SK-N-MC (cell line): ENCODE measurements around the gene ARHGAP24.

Experiments used
- DNase-seq: peaks from one replicate; pipeline ENCODE4 v3.0.0-alpha.2; 2011; ENCODE audit warnings: low read depth, low spot score
- H3K27ac ChIP-seq: fragments of 200-600 bp; sonication (generic); 2 replicates; pipeline ENCODE4 v1.5.1; 2016; ENCODE audit warnings: mixed run types
- H3K36me3 ChIP-seq: fragments of 200-600 bp; sonication (generic); 2 replicates; pipeline ENCODE4 v1.6.1; 2017; ENCODE audit warnings: antibody characterized with exemption, low read length, mixed read lengths; ENCODE audit not compliant: insufficient read depth
- H3K4me3 ChIP-seq: fragments of 200-600 bp; sonication (generic); 2 replicates; pipeline ENCODE4 v1.5.1; 2016
- H3K9ac ChIP-seq: fragments of 200-600 bp; sonication (generic); 2 replicates; pipeline ENCODE4 v1.8.0; 2017; ENCODE audit warnings: mixed run types, mixed read lengths; ENCODE audit not compliant: insufficient read length
- H3K9me3 ChIP-seq: fragments of 200-600 bp; sonication (generic); 2 replicates; pipeline ENCODE4 v1.6.1; 2017; ENCODE audit warnings: low read depth, mild to moderate bottlenecking, antibody characterized with exemption, low read length, moderate library complexity, mixed read lengths
- EZH2 ChIP-seq: fragments of 200-600 bp; sonication (generic); IDR thresholded peaks from one replicate; pipeline ENCODE4 v1.6.1; 2017; ENCODE audit warnings: antibody characterized with exemption
- FOXP2 ChIP-seq: optimal IDR thresholded peaks from 2 replicates; pipeline ENCODE3; 2011; ENCODE audit warnings: mild to moderate bottlenecking, moderate library complexity; ENCODE audit not compliant: insufficient read depth; ENCODE audit errors: extremely low read length, control extremely low read depth
- POLR2AphosphoS5 ChIP-seq: IDR thresholded peaks from 2 replicates; pipeline ENCODE4 v1.6.1; 2012; ENCODE audit warnings: mild to moderate bottlenecking, low read depth, low read length, borderline replicate concordance

The ARHGAP24 gene

DNA sequence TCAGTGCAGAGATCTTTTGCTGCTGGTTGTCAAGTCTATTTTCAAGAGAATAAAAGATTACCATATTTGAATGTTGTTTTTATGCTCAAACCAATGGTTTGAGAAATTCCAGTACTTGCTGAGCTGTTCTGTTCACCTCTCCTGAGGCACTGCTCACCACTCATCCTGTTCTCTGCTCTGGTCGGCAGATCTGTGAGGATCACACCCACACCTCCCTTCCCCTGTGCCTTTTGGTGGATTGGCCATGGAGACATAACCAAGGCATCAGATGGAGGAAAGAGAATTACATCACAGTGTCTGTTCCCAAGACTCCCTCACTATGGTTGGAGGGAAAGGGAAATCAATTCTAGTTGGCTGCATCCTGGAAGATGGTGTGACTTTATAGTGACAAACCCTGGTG is 391.6 kb downstream of the ARHGAP24 start:
- TF ChIP-seq FOXP2 (no peak), POLR2AphosphoS5 (no peak), EZH2 (no peak)
- no peaks in the 10 kb centered on the region for H3K36me3 ChIP-seq
- no peak overlapping the region for H3K4me3 ChIP-seq
- H3K9ac ChIP-seq, result no peak overlapping the region
- no peaks in the 10 kb centered on the region for H3K9me3 ChIP-seq
- H3K27ac ChIP-seq, result no peak overlapping the region
- no peak for DNase-seq

DNA sequence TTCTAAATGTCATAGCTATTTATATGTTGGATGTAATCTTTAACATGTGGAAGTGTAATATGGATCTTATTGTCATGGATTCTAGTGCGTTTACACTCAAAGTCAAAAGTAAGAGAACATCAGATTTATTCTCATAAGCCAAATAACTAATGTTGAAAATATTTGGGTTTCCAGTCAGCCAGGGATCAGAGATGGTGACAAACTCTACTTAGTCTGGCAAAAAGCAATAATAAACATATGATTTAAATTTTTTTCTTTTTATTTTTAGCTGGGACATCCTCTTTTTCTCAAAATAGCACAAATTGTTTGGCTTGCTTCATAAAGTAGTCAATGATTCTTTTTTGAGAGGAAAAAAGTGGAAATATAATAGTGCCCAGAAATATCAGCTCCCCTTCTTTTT is 392.3 kb downstream of the ARHGAP24 start:
- Histone ChIP-seq H3K36me3 (no peaks in the 10 kb centered on the region), H3K9me3 (no peaks in the 10 kb centered on the region), H3K27ac (no peak overlapping the region), H3K4me3 (no peak overlapping the region), H3K9ac (no peak overlapping the region)
- DNase-seq, result no peak
- TF ChIP-seq EZH2, result no peak
- TF ChIP-seq FOXP2, result no peak
- TF ChIP-seq POLR2AphosphoS5, result no peak

DNA sequence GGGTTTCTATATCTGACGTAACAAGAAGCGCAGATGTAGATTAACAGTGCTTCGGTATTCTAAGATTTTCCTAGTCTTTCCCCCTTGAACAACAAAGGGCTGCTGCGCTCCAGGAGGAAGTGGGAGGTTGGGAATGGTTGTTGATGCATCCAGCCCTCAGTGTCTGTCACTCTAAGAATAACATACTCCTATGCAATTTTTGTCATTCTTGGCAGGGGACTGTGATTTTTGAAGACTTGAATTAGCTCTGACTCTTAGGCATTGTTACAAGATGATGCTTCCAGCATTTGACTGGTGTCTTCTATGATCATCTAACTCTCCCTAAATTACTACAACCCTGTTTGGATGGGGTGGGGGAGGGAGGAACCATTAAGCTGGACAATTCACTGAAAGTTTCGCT is 394.2 kb downstream of the ARHGAP24 start:
- Histone ChIP-seq H3K27ac (no peak overlapping the region), H3K4me3 (no peak overlapping the region), H3K9ac (no peak overlapping the region), H3K36me3 (no peaks in the 10 kb centered on the region), H3K9me3 (no peaks in the 10 kb centered on the region)
- no peak for DNase-seq
- TF ChIP-seq FOXP2 (no peak), POLR2AphosphoS5 (no peak), EZH2 (no peak)

DNA sequence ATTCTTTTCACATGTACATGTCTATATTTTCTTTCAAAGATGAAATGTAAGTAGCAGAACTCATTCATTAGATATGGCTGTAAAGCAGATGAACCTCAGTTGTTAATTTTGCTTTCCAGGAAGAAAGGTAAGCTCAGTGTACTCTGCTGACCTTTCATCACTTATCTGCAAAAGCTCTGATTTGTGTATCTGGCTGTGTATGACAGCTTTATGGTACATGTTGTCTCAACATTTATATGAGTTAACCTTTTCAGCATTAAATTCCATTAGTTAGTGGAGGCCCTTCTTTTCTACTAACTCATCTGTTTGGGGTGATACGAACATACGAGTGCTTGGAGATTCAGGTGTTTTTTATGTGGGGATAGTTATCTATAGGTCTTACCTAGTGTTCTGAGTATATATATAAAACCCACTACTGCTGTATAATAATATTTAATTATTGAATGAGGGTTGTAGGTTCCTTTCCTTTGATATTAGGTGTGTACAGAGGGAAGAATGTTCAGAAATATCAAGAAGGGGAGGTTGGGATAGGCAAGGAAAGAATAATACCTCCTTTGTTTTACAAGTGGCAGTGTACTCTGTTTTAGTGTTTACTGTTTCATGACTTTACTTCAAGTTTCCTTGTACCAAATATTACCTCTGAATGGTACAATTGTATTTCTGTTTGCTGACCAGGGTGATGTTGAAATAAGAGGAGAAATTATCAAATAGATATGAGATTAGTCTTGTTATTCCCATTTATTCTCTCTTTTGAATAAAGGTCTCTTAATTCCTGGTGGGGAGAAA is 395.5 kb downstream of the ARHGAP24 start:
- no peak for DNase-seq
- no peak overlapping the region for H3K27ac ChIP-seq
- H3K4me3 ChIP-seq, result no peak overlapping the region
- H3K9me3 ChIP-seq, result no peaks in the 10 kb centered on the region
- no peak overlapping the region for H3K9ac ChIP-seq
- H3K36me3 ChIP-seq, result no peaks in the 10 kb centered on the region
- TF ChIP-seq FOXP2, result no peak
- no peak for TF ChIP-seq POLR2AphosphoS5
- TF ChIP-seq EZH2, result no peak

DNA sequence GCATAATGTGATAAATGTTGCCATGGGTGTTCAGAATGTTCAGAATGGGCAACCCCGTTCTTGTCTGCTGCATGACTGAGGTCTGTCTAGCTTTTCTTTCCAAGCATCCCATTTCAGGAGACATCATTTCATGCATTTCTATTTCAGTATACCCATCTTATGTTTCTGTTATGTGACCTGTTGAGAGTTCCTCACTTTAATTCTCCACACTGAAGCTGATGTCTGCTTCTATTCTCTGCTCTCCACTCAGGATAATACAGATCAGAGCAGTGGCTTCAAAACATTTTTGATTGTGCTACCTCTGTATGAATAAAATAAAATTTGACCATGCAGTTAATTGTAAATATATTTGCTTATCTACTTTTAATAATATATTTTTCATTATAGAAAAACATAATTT is 398.6 kb downstream of the ARHGAP24 start:
- no peak overlapping the region for H3K9ac ChIP-seq
- H3K27ac ChIP-seq, result no peak overlapping the region
- TF ChIP-seq EZH2 (no peak), POLR2AphosphoS5 (no peak), FOXP2 (no peak)
- no peaks in the 10 kb centered on the region for H3K36me3 ChIP-seq
- no peak overlapping the region for H3K4me3 ChIP-seq
- DNase-seq, result no peak
- H3K9me3 ChIP-seq, result no peaks in the 10 kb centered on the region

DNA sequence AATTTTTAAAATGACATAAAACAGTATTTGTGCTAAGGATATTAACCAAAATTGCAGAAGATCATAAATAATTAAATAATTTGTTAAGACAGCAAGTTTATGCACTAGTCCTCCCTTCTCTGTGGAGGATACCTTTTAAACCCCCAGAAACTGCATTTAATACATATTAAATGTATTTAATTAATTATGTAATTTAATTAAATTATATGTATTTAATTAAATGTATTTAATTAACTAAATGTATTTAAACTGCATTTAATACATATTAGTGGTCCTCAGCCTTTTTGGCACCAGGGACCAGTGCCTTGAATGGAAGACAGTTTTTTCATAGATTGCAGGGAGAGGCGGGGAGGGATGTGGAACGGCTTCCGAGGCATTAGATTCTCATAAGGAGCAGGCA is 404.6 kb downstream of the ARHGAP24 start:
- no peak for DNase-seq
- no peaks in the 10 kb centered on the region for H3K9me3 ChIP-seq
- H3K27ac ChIP-seq, result no peak overlapping the region
- H3K36me3 ChIP-seq, result no peaks in the 10 kb centered on the region
- TF ChIP-seq POLR2AphosphoS5, result no peak
- TF ChIP-seq FOXP2, result no peak
- TF ChIP-seq EZH2, result no peak
- H3K9ac ChIP-seq, result no peak overlapping the region
- no peak overlapping the region for H3K4me3 ChIP-seq

DNA sequence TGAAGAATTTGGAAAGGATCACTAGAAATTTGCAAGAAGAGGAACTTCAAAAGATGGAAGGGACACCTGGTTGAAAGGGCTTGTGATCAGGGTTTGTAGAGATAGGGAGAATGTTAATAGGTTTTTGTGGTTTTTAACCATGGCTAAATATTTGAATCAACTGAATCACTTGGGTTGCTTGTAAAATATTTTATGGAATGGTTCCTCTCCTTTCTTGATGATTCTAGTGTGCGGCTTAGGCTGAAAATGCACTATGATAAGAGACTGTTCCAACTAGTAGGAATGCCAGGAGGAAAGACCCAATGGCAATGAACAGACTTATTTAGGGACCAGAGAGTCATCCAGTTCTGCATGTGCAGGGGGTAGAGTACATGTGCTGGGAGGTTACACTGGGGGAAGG is 408.2 kb downstream of the ARHGAP24 start:
- Histone ChIP-seq H3K4me3 (no peak overlapping the region), H3K36me3 (no peaks in the 10 kb centered on the region), H3K9ac (no peak overlapping the region), H3K9me3 (no peaks in the 10 kb centered on the region), H3K27ac (no peak overlapping the region)
- TF ChIP-seq POLR2AphosphoS5, result no peak
- no peak for TF ChIP-seq FOXP2
- no peak for DNase-seq

DNA sequence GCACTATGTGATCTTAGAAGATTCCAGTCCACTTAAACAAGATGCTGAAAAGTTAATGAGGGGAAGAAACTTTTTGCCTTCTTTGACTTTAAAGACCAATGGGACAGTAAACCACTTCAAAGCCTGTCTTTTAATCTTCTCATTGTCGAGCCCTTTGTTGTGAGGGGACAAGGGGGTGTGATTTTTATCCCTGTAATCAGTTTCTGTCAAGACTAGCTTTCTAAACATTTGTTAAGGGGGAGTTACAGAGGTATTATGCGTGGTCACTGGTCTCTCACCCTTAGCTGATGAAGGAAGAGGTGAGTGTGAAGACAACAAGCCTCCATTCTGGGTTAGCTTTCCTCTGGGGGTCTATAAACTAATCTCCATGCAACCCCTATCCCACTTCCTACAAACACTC is 409.3 kb downstream of the ARHGAP24 start:
- no peak overlapping the region for H3K4me3 ChIP-seq
- H3K9ac ChIP-seq, result no peak overlapping the region
- no peak for TF ChIP-seq POLR2AphosphoS5
- TF ChIP-seq EZH2, result no peak
- no peak for TF ChIP-seq FOXP2
- H3K36me3 ChIP-seq, result no peaks in the 10 kb centered on the region
- no peaks in the 10 kb centered on the region for H3K9me3 ChIP-seq
- no peak for DNase-seq
- H3K27ac ChIP-seq, result no peak overlapping the region

DNA sequence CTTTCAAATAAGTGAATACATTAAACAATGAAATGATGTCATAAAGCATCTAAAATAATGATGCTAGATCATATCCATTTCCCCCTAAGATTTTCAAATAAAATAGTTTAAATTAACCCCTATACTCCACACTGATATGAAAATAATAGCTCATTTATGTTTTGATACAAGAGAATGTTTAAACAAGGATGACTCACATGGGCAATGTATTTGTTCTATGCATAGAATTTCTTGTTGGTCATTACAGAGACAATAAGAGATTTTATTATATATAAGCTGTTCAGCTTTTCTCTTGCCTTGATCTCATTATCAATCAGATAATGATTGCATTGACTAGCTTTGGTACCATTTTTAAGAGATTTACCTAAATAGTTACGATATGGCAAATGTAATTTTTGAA is 411.7 kb downstream of the ARHGAP24 start:
- H3K4me3 ChIP-seq, result no peak overlapping the region
- H3K36me3 ChIP-seq, result no peaks in the 10 kb centered on the region
- no peak overlapping the region for H3K27ac ChIP-seq
- TF ChIP-seq EZH2 (no peak), FOXP2 (no peak), POLR2AphosphoS5 (no peak)
- H3K9me3 ChIP-seq, result no peaks in the 10 kb centered on the region
- no peak overlapping the region for H3K9ac ChIP-seq
- DNase-seq, result no peak

DNA sequence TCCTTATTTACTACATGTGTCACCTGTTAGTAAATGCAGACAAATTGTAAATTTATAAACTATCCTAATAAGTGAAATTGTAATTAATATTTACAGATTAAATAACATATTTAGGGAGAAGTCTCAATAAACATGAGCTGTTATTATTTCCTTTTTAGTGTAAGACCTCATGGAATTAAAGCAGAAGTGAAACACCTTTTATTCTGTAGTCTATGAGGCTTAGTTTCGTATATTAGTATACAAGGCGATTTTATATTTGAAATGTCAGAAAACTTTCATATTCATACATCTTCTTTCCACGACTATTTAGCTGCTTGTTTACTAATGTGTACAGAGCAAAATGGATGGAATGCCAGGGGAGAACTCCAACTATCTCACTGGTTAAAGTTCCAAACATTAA is 414.4 kb downstream of the ARHGAP24 start:
- no peak overlapping the region for H3K27ac ChIP-seq
- H3K9me3 ChIP-seq, result no peaks in the 10 kb centered on the region
- H3K4me3 ChIP-seq, result no peak overlapping the region
- no peak overlapping the region for H3K9ac ChIP-seq
- DNase-seq, result no peak
- TF ChIP-seq FOXP2 (no peak), POLR2AphosphoS5 (no peak), EZH2 (no peak)
- H3K36me3 ChIP-seq, result no peaks in the 10 kb centered on the region
